GM12878 (cell line): ENCODE results near the gene ZNF324. TPM values are rescaled to one million over a fixed set of nuclear protein-coding genes. Genes with fewer than 3 reads are reported as not detected.

Source experiments
- ATAC-seq: fragments of 200-7000 bp; cut with Tn5 transposase; 3 replicates; pipeline ENCODE4 v1.9.1; 2020; ENCODE audit warnings: mild to moderate bottlenecking, moderate library complexity
- BruUV-seq: library from RNA; stranded (reverse); fragments of 400-500 nt; replicated peaks from 2 replicates; lab custom pipeline; 2021; lab: Mats Ljungman, UMichigan
- CTCF ChIA-PET: fragments of 300-600 bp; sonication (Branson Sonifier 250); formaldehyde crosslinking; extraction: SDS; loops from one replicate; lab custom pipeline; 2021; ENCODE audit warnings: inconsistent platforms; lab: Yijun Ruan, JAX
- POLR2A ChIA-PET: fragments of 350-600 bp; formaldehyde crosslinking; extraction: SDS; loops from one replicate; lab custom pipeline; 2021; ENCODE audit warnings: inconsistent platforms; lab: Charles Lee
- RAD21 ChIA-PET: fragments of 300-600 bp; sonication (Branson Sonifier 250); formaldehyde crosslinking; loops from one replicate; lab custom pipeline; 2023; ENCODE audit warnings: antibody characterized with exemption; ENCODE audit not compliant: unreplicated experiment; lab: Charles Lee
- SMC1A ChIA-PET: fragments of 300-600 bp; sonication (Branson Sonifier 250); formaldehyde crosslinking; loops from one replicate; lab custom pipeline; 2023; ENCODE audit not compliant: unreplicated experiment, uncharacterized antibody; lab: Charles Lee
- DNase-seq: peaks from one replicate; pipeline ENCODE4 v3.0.0-alpha.2; 2011; ENCODE audit warnings: low read depth, low spot score
- FAIRE-seq: peaks from 3 replicates; lab custom pipeline; 2011; peaks lifted over from hg19 to GRCh38; lab: Jason Lieb, UNC
- H2AFZ ChIP-seq: 2 replicates; pipeline ENCODE4 v1.6.0; 2011; ENCODE audit warnings: low read depth, low read length, control low read depth; ENCODE audit not compliant: control insufficient read depth
- H3K27ac ChIP-seq: 2 replicates; pipeline ENCODE4 v1.5.1; 2011; ENCODE audit warnings: control low read depth; ENCODE audit not compliant: control insufficient read depth, insufficient read depth
- H3K27me3 ChIP-seq, 2 experiments: replicated peaks in 1 of 2; 2 replicates each; pipeline versions ENCODE4 v1.6.0 to v1.6.1; 2011; ENCODE audit warnings: low read length in 1 of 2; ENCODE audit not compliant: control insufficient read depth in 2 of 2, insufficient read depth in 2 of 2
- H3K36me3 ChIP-seq, 2 experiments: 2 replicates each; pipeline ENCODE4 v1.5.1; 2011; ENCODE audit warnings: low read length in 1 of 2; ENCODE audit not compliant: control insufficient read depth in 2 of 2, insufficient read depth in 2 of 2
- H3K4me1 ChIP-seq: 2 replicates; pipeline ENCODE4 v1.6.1; 2011; ENCODE audit warnings: mild to moderate bottlenecking, low read length, moderate library complexity, mixed read lengths; ENCODE audit not compliant: control insufficient read depth, insufficient read depth
- H3K4me2 ChIP-seq: 2 replicates; pipeline ENCODE4 v1.6.0; 2011; ENCODE audit warnings: control low read depth; ENCODE audit not compliant: control insufficient read depth, insufficient read depth
- H3K4me3 ChIP-seq: fragments of 200-600 bp; sonication (generic); 2 replicates; pipeline ENCODE4 v1.5.1; 2016
- H3K79me2 ChIP-seq: 2 replicates; pipeline ENCODE4 v1.6.0; 2011; ENCODE audit warnings: low read length; ENCODE audit not compliant: control insufficient read depth, insufficient read depth
- H3K9ac ChIP-seq: 2 replicates; pipeline ENCODE4 v1.8.0; 2011; ENCODE audit warnings: low read length, control low read depth, mixed read lengths; ENCODE audit not compliant: control insufficient read depth, insufficient read depth
- H3K9me3 ChIP-seq: replicated peaks from 3 replicates; pipeline ENCODE4 v1.5.1; 2011; ENCODE audit warnings: mild to moderate bottlenecking, low read length; ENCODE audit not compliant: control insufficient read depth, insufficient read depth
- H4K20me1 ChIP-seq: 2 replicates; pipeline ENCODE4 v1.6.0; 2011; ENCODE audit not compliant: control insufficient read depth, insufficient read depth
- ASH2L ChIP-seq: fragments of 300-600, 200-600 bp; sonication (generic); IDR thresholded peaks from 2 replicates; pipeline ENCODE4 v1.6.1; 2017; ENCODE audit warnings: low read depth, mild to moderate bottlenecking, borderline replicate concordance
- ATF7 ChIP-seq: fragments of 450-650 bp; IDR thresholded peaks from 2 replicates; pipeline ENCODE4 v1.6.1; 2016; ENCODE audit warnings: low read depth, mild to moderate bottlenecking
- CHD4 ChIP-seq: fragments of 200-600 bp; sonication (generic); IDR thresholded peaks from 2 replicates; pipeline ENCODE4 v1.6.1; 2016; ENCODE audit warnings: mild to moderate bottlenecking
- CREB1 ChIP-seq: IDR thresholded peaks from 2 replicates; pipeline ENCODE4 v1.6.1; 2012; ENCODE audit warnings: low read depth, mild to moderate bottlenecking, inconsistent platforms
- EGR1 ChIP-seq, 2 experiments: IDR thresholded peaks; 1 replicate in 1 of 2; 2 replicates in 1 of 2; pipeline ENCODE4 v1.6.1; 2011 to 2012; ENCODE audit warnings: low read depth in 2 of 2, low read length in 2 of 2, borderline replicate concordance in 1 of 2, mild to moderate bottlenecking in 1 of 2, moderate library complexity in 1 of 2
- FOXM1 ChIP-seq: IDR thresholded peaks from 2 replicates; pipeline ENCODE4 v1.6.1; 2012; ENCODE audit warnings: low read depth, mild to moderate bottlenecking, inconsistent platforms, low read length, moderate library complexity
- MTA3 ChIP-seq: IDR thresholded peaks from 2 replicates; pipeline ENCODE4 v1.6.1; 2012; ENCODE audit warnings: low read length, inconsistent platforms, borderline replicate concordance
- NKRF ChIP-seq: fragments of 450-650 bp; conservative IDR thresholded peaks from 2 replicates; pipeline ENCODE4 v1.6.1; 2017; ENCODE audit warnings: mild to moderate bottlenecking, moderate library complexity
- PBX3 ChIP-seq: IDR thresholded peaks from 2 replicates; pipeline ENCODE4 v1.6.1; 2011; ENCODE audit warnings: mild to moderate bottlenecking, low read depth, low read length, moderate library complexity; ENCODE audit not compliant: insufficient replicate concordance
- POLR2A ChIP-seq: IDR thresholded peaks from 2 replicates; pipeline ENCODE4 v1.6.1; 2011; ENCODE audit warnings: low read depth, mild to moderate bottlenecking, low read length
- RB1 ChIP-seq: fragments of 450-650 bp; formaldehyde crosslinking; IDR thresholded peaks from 2 replicates; pipeline ENCODE4 v1.6.1; 2017; ENCODE audit warnings: mild to moderate bottlenecking, borderline replicate concordance
- RUNX3 ChIP-seq: IDR thresholded peaks from 2 replicates; pipeline ENCODE4 v1.6.1; 2012; ENCODE audit warnings: low read length, inconsistent platforms
- SIX5 ChIP-seq: IDR thresholded peaks from 2 replicates; pipeline ENCODE4 v1.6.1; 2011; ENCODE audit warnings: mild to moderate bottlenecking, low read depth, low read length, moderate library complexity; ENCODE audit not compliant: severe bottlenecking
- ZBED1 ChIP-seq: IDR thresholded peaks from 2 replicates; pipeline ENCODE4 v1.6.1; 2016; ENCODE audit warnings: borderline replicate concordance
- ZBTB40 ChIP-seq: fragments of 450-650 bp; IDR thresholded peaks from 2 replicates; pipeline ENCODE4 v1.6.1; 2016; ENCODE audit warnings: mild to moderate bottlenecking, moderate library complexity, borderline replicate concordance
- WGBS: methylation state at CpG from one replicate; pipeline ENCODE4 v1.1.6; 2016; ENCODE audit warnings: low lambda C conversion rate; ENCODE audit not compliant: insufficient replicate concordance, insufficient coverage; ENCODE audit errors: missing lambda C conversion rate; 5-methylcytosine and 5-hydroxymethylcytosine counted together
- in situ Hi-C: fragments of 300-500 bp; cut with MboI; formaldehyde crosslinking; loops from 9 replicates; pipeline ENCODE4 v1.14.3; 2018; ENCODE audit warnings: mixed read lengths
- intact Hi-C: fragments of 100-400 bp; cut with micrococcal nuclease; formaldehyde crosslinking; loops from one replicate; pipeline ENCODE4 v1.14.2; 2022; ENCODE audit not compliant: unreplicated experiment
- polyA plus RNA-seq, 11 experiments: library from polyadenylated mRNA; depleted of rRNA in 4 of 11; unstranded in 6 of 11; stranded (reverse) in 5 of 11; fragments of >200 nt; fragmentation: Nextera tagmentation in 4 of 11; fragmentation: Illumina TruSeq in 1 of 11; extraction: Ambion mirVana in 4 of 11; extraction: Trizol in 1 of 11; gene quantifications; 1 replicate in 1 of 11; 2 replicates in 10 of 11; pipeline versions ENCODE4 v1.2.1 to v1.2.3, GENCODE V29; 2011 to 2016; ENCODE audit warnings: inconsistent platforms in 2 of 11, missing spikeins in 2 of 11, low read depth in 1 of 11
- total RNA-seq, 4 experiments: library from RNA; depleted of rRNA in 3 of 4; stranded (reverse); fragments of >200 nt in 3 of 4; fragmentation: Illumina TruSeq in 1 of 4; extraction: Trizol in 1 of 4; gene quantifications; 2 replicates each; pipeline versions ENCODE4 v1.2.1 to v1.2.3, GENCODE V29; 2013 to 2021

ZNF324 gene
- total and polyA plus RNA-seq, 10 of the 15 experiments (the other 5 are each of a cell fraction or from before 2014, with no cell fraction given) = 0.71 to 13.9 (median 7.0) TPM

GRCh38 chr19:58474997-58475713 lies 8.3 kb downstream of the ZNF324 start:
- BruUV-seq = TSS peak; percentile 46
- Histone ChIP-seq H3K4me2 (peak overlapping the region; percentile 83), H3K4me1 (peaks cover 21% of the 10 kb centered on the region), H3K79me2 (no peaks in the 10 kb centered on the region; the same call in 1 of the 2 replicates), H4K20me1 (no peaks in the 10 kb centered on the region), H3K27ac (peak overlapping the region; percentile 81), H3K9me3 (no peaks in the 10 kb centered on the region), H2AFZ (peak overlapping the region; percentile 81), H3K36me3 (peaks cover 5 to 7% of the 10 kb centered on the region in 2 experiments), H3K27me3 (no peaks in the 10 kb centered on the region), H3K9ac (peak overlapping the region; percentile 82), H3K4me3 (peak overlapping the region; percentile 50)
- no peak for DNase-seq
- ChIA-PET RAD21 (interaction anchor here (0.5 to 0.6 kb wide), 2 partner anchors 10 to 14 kb away, joined by 3 to 4 read pairs; no protein-coding TSS in a partner anchor), POLR2A (interaction anchor here (0.7 to 1.9 kb wide), 2 partner anchors 24 to 113 kb away, joined by 3 to 5 read pairs; partner anchors contain the start of genes ZNF324B and ZNF497), SMC1A (interaction anchor here (1.5 kb wide), 1 partner anchor 9 kb away, joined by 4 read pairs; no protein-coding TSS in a partner anchor), CTCF (no interaction called here)
- WGBS = 23% methylated on average over 27 of the region's 27 CpGs
- in situ Hi-C loops = no loop called here
- FAIRE-seq = peak; percentile 69
- intact Hi-C loops = no loop called here
- ATAC-seq = peak; percentile 30
- TF ChIP-seq PBX3 = peak; percentile 17
- 0 out of 2 replicates have a peak, but pooled peaks have one; percentile 10 for TF ChIP-seq RB1
- TF ChIP-seq FOXM1 = no peak
- TF ChIP-seq ATF7 = no peak
- no peak for TF ChIP-seq ASH2L
- TF ChIP-seq NKRF = peak; percentile 90
- no peak for TF ChIP-seq ZBTB40
- peak in 1 of 2 experiments; percentile 54; a peak in 1 of 3 replicates for TF ChIP-seq EGR1 (IDR thresholded peaks at IDR 0.05; ENCODE audit: borderline replicate concordance in 1 of 2, low read depth in 2 of 2, low read length in 2 of 2)
- TF ChIP-seq SIX5 = no peak
- TF ChIP-seq MTA3 = 0 out of 2 replicates have a peak, but pooled peaks have one; percentile 14
- TF ChIP-seq CHD4 = no peak
- TF ChIP-seq ZBED1 = 0 out of 2 replicates have a peak, but pooled peaks have one; percentile 39
- TF ChIP-seq CREB1 = peak; percentile 18; the same call in 1 of the 2 replicates
- TF ChIP-seq POLR2A = peak; percentile 0
- TF ChIP-seq RUNX3 = peak; percentile 79
